Measurements from ENCODE around the gene SEMA4A. TPM values are rescaled to one million over a fixed set of nuclear protein-coding genes. Genes with fewer than 3 reads are reported as not detected.
A peak's percentile ranks its signal among the peaks of the same experiment; 100 is the strongest.

SEMA4A gene
- total and polyA plus RNA-seq, 9 of the 15 experiments (the other 6 are each of a cell fraction or from before 2014, with no cell fraction given), result 0.04 to 1.7 (median 0.45) TPM

DNA sequence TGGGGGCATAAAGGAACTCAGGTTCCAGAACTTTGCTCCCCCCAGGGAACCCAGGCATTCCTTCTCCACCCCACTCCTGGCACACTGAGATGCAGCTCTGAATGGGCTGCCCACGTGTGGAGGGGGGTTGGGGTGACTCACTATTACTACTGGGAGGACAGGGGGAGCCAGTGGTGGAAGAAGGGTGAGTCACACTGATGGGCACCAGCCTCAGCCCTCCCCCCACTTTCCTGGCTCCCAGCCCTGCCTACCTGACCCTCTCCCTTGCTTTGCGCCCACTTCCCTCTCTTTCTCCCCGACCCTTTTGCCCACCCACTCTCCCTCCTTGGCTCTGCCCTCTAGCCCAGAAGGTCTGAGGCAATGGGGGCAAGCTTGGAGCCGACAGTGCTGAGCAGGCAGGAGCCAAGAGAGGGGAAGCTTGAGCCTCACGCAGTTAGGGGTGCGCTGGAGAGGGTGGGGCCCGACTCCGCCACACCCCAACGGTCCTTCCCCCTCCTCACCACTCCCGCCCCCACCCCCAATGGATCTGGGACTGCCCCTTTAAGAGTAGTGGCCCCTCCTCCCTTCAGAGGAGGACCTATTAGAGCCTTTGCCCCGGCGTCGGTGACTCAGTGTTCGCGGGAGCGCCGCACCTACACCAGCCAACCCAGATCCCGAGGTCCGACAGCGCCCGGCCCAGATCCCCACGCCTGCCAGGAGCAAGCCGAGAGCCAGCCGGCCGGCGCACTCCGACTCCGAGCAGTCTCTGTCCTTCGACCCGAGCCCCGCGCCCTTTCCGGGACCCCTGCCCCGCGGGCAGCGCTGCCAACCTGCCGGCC, 39.1 kb upstream of the SEMA4A start, which contains the start of gene LMNA:
Gene LMNA, plus strand, starts transcription at position 611 of the 818 bp plus-strand sequence. CDS start 208 bp downstream, outside the sequence.
- Histone ChIP-seq H3K27ac (ENCODE audit: extremely low read depth, low read depth, low read length) (peak within 1 kb of the TSS; percentile 92), H3K79me2 (ENCODE audit: control insufficient read depth, insufficient read depth, low read length) (peaks cover 47% of the 10 kb centered on the region), H3K9ac (ENCODE audit: insufficient read depth in 1 of 2, low read depth in 2 of 2, low read length in 2 of 2) (peak within 1 kb of the TSS; percentile 83 to 99), H3K9me1 (ENCODE audit: control insufficient read depth, insufficient read depth, low read length) (no peaks in the 10 kb centered on the region), H2AFZ (ENCODE audit: low read depth, low read length) (peak within 1 kb of the TSS; percentile 96), H3K4me2 (ENCODE audit: insufficient read depth, low read length) (peak within 1 kb of the TSS; percentile 98), H3K36me3 (ENCODE audit: control insufficient read depth, insufficient read depth, low read length) (peaks cover 6% of the 10 kb centered on the region; the same call in 2 of the 3 replicates), H3K4me1 (replicated peaks in 1 of 2; ENCODE audit: control insufficient read depth in 2 of 2, insufficient read depth in 2 of 2, low read length in 2 of 2) (peaks cover 24 to 41% of the 10 kb centered on the region in 2 experiments), H4K20me1 (replicated peaks; ENCODE audit: control insufficient read depth, insufficient read depth, low read length) (peaks cover 9% of the 10 kb centered on the region), H3K4me3 (peak within 1 kb of the TSS; percentile 73), H3K27me3 (ENCODE audit: control insufficient read depth in 2 of 2, insufficient read depth in 2 of 2, low read length in 2 of 2) (no peaks in the 10 kb centered on the region), H3K9me3 (replicated peaks; ENCODE audit: control insufficient read depth, insufficient read depth, low read depth, low read length) (no peaks in the 10 kb centered on the region)
- TSS peak; percentile 86 for BruUV-seq (replicated peaks)
- peak; percentile 90 to 94 (median 92) for DNase-seq (ENCODE audit: extremely low read depth in 1 of 4, low spot score in 3 of 4)
- in situ Hi-C loops (cut with MboI) (no loop called here), intact Hi-C loops (cut with micrococcal nuclease) (loop anchor here (1.0 to 5.0 kb wide), 2 partner anchors 9 to 393 kb away; no protein-coding TSS in a partner anchor)
- peak; percentile 91 for ATAC-seq
- POLR2A ChIA-PET, result interaction anchor here (0.6 to 8.5 kb wide), 11 partner anchors 9 to 174 kb away, joined by 3 to 164 read pairs (median 5); partner anchors contain the start of gene PMF1
- WGBS (ENCODE audit: insufficient coverage, low coverage, missing lambda C conversion rate), result 2% methylated on average over 27 of the region's 37 CpGs
- CTCF ChIA-PET (ENCODE audit: low intra/inter-chr PET ratio), result no interaction called here
- peak; percentile 79 for FAIRE-seq
- no peak for TF ChIP-seq GTF2B (IDR thresholded peaks at IDR 0.05; ENCODE audit: extremely low read depth, insufficient read length)
- no peak for TF ChIP-seq ZNF311 (CRISPR knock-in tag; IDR thresholded peaks at IDR 0.05)
- peak; percentile 89 for TF ChIP-seq POLR2B (IDR thresholded peaks at IDR 0.05; ENCODE audit: low read depth, partially characterized antibody)
- TF ChIP-seq RNF2 (IDR thresholded peaks at IDR 0.05), result 0 out of 2 replicates have a peak, but pooled peaks have one; percentile 40
- 0 out of 2 replicates have a peak, but pooled peaks have one; percentile 13 for TF ChIP-seq ATF4 (CRISPR knock-in tag; IDR thresholded peaks at IDR 0.05)
- no peak for TF ChIP-seq ZNF766 (CRISPR knock-in tag; conservative IDR thresholded peaks at IDR 0.05)
- TF ChIP-seq, protein P1, sequence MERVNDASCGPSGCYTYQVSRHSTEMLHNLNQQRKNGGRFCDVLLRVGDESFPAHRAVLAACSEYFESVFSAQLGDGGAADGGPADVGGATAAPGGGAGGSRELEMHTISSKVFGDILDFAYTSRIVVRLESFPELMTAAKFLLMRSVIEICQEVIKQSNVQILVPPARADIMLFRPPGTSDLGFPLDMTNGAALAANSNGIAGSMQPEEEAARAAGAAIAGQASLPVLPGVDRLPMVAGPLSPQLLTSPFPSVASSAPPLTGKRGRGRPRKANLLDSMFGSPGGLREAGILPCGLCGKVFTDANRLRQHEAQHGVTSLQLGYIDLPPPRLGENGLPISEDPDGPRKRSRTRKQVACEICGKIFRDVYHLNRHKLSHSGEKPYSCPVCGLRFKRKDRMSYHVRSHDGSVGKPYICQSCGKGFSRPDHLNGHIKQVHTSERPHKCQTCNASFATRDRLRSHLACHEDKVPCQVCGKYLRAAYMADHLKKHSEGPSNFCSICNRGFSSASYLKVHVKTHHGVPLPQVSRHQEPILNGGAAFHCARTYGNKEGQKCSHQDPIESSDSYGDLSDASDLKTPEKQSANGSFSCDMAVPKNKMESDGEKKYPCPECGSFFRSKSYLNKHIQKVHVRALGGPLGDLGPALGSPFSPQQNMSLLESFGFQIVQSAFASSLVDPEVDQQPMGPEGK (CRISPR knock-in tag; IDR thresholded peaks at IDR 0.05; ENCODE audit: borderline replicate concordance), result no peak
- TF ChIP-seq ZNF764 (CRISPR knock-in tag; IDR thresholded peaks at IDR 0.05; ENCODE audit: low read depth), result no peak
- peak; percentile 36; the same call in 1 of the 2 replicates for TF ChIP-seq CXXC5 (CRISPR knock-in tag; IDR thresholded peaks at IDR 0.05)
- peak; percentile 62; the same call in 1 of the 2 replicates for TF ChIP-seq MBD2 (IDR thresholded peaks at IDR 0.05; ENCODE audit: borderline replicate concordance, low read depth)
- TF ChIP-seq MEF2A (IDR thresholded peaks at IDR 0.05; ENCODE audit: control insufficient read depth, low read depth, low read length), result no peak
